H9 (cell line): Measurements from ENCODE around the gene HIVEP1. TPM values are rescaled to one million over a fixed set of nuclear protein-coding genes. Genes with fewer than 3 reads are reported as not detected.

Experiments
- DNase-seq: peaks from one replicate; pipeline ENCODE4 v3.0.0-alpha.2; 2017
- H2AFZ ChIP-seq: one replicate; pipeline ENCODE4 v1.6.1; 2013; ENCODE audit warnings: mild to moderate bottlenecking, low read length, control low read depth, moderate library complexity
- H2AK5ac ChIP-seq: 2 replicates; pipeline ENCODE4 v1.6.1; 2013; ENCODE audit warnings: low read length, control low read depth, mixed read lengths; ENCODE audit not compliant: insufficient read length
- H2BK120ac ChIP-seq: one replicate; pipeline ENCODE4 v1.6.1; 2013; ENCODE audit warnings: low read depth, mild to moderate bottlenecking, low read length, control low read depth, inconsistent platforms; ENCODE audit not compliant: poor library complexity, severe bottlenecking
- H2BK12ac ChIP-seq: 2 replicates; pipeline ENCODE4 v1.6.1; 2013; ENCODE audit warnings: low read length, control low read depth, mixed read lengths, low read depth; ENCODE audit not compliant: insufficient read length
- H2BK15ac ChIP-seq: 2 replicates; pipeline ENCODE4 v1.6.1; 2013; ENCODE audit warnings: low read depth, low read length, control low read depth
- H2BK20ac ChIP-seq: one replicate; pipeline ENCODE4 v1.6.1; 2013; ENCODE audit warnings: low read depth, mild to moderate bottlenecking, low read length, control low read depth, inconsistent platforms; ENCODE audit not compliant: poor library complexity, severe bottlenecking
- H2BK5ac ChIP-seq: 2 replicates; pipeline ENCODE4 v1.6.1; 2013; ENCODE audit warnings: low read length, control low read depth, mixed read lengths; ENCODE audit not compliant: insufficient read length
- H3K14ac ChIP-seq: 2 replicates; pipeline ENCODE4 v1.6.1; 2013; ENCODE audit warnings: low read length, control low read depth; ENCODE audit not compliant: insufficient read depth
- H3K18ac ChIP-seq: 2 replicates; pipeline ENCODE4 v1.6.1; 2013; ENCODE audit warnings: low read depth, mild to moderate bottlenecking, mixed read lengths, low read length, control low read depth; ENCODE audit not compliant: insufficient read length
- H3K23ac ChIP-seq: 2 replicates; pipeline ENCODE4 v1.6.1; 2013; ENCODE audit warnings: low read length, control low read depth, mixed read lengths, low read depth; ENCODE audit not compliant: insufficient read length
- H3K23me2 ChIP-seq: 2 replicates; pipeline ENCODE4 v1.6.1; 2013; ENCODE audit warnings: low read depth, mild to moderate bottlenecking, mixed read lengths, low read length, control low read depth; ENCODE audit not compliant: insufficient read length, poor library complexity, severe bottlenecking
- H3K27ac ChIP-seq: 2 replicates; pipeline ENCODE4 v1.5.1; 2013; ENCODE audit warnings: low read length, control low read depth, mixed read lengths, low read depth; ENCODE audit not compliant: insufficient read length
- H3K27me3 ChIP-seq: 2 replicates; pipeline ENCODE4 v1.6.1; 2013; ENCODE audit warnings: low read length, control low read depth, inconsistent platforms; ENCODE audit not compliant: insufficient read depth
- H3K4ac ChIP-seq: 2 replicates; pipeline ENCODE4 v1.6.1; 2013; ENCODE audit warnings: low read depth, mild to moderate bottlenecking, control low read depth, inconsistent platforms, low read length, moderate library complexity
- H3K4me1 ChIP-seq: 2 replicates; pipeline ENCODE4 v1.6.1; 2013; ENCODE audit warnings: low read length, control low read depth, inconsistent platforms; ENCODE audit not compliant: insufficient read depth
- H3K4me2 ChIP-seq: 2 replicates; pipeline ENCODE4 v1.6.1; 2013; ENCODE audit warnings: low read length, control low read depth, mixed read lengths; ENCODE audit not compliant: insufficient read length, insufficient read depth
- H3K56ac ChIP-seq: 2 replicates; pipeline ENCODE4 v1.6.1; 2013; ENCODE audit warnings: low read depth, mild to moderate bottlenecking, mixed read lengths, low read length, control low read depth; ENCODE audit not compliant: insufficient read length
- H3K79me1 ChIP-seq: 2 replicates; pipeline ENCODE4 v1.6.1; 2013; ENCODE audit warnings: low read depth, mild to moderate bottlenecking, moderate library complexity, low read length, control low read depth, inconsistent platforms; ENCODE audit not compliant: insufficient read depth, poor library complexity, severe bottlenecking
- H3K79me2 ChIP-seq: 2 replicates; pipeline ENCODE4 v1.6.1; 2013; ENCODE audit warnings: low read length, control low read depth, inconsistent platforms; ENCODE audit not compliant: insufficient read depth
- H3K9ac ChIP-seq: 2 replicates; pipeline ENCODE4 v1.6.1; 2013; ENCODE audit warnings: low read length, control low read depth, mixed read lengths; ENCODE audit not compliant: insufficient read length; ENCODE audit errors: extremely low read depth
- H3K9me3 ChIP-seq: one replicate; pipeline ENCODE4 v1.6.1; 2013; ENCODE audit warnings: low read depth, low read length, inconsistent platforms; ENCODE audit not compliant: control insufficient read depth
- H3T11ph ChIP-seq: one replicate; pipeline ENCODE4 v1.6.1; 2013; ENCODE audit warnings: mild to moderate bottlenecking, low read length, control low read depth, inconsistent platforms
- H4K20me1 ChIP-seq: one replicate; pipeline ENCODE4 v1.6.1; 2013; ENCODE audit not compliant: control insufficient read depth, insufficient read length, insufficient read depth
- H4K5ac ChIP-seq: 2 replicates; pipeline ENCODE4 v1.6.1; 2013; ENCODE audit warnings: low read depth, mild to moderate bottlenecking, mixed read lengths, low read length, control low read depth; ENCODE audit not compliant: insufficient read length
- H4K8ac ChIP-seq: replicated peaks from 2 replicates; pipeline ENCODE4 v1.6.1; 2013; ENCODE audit warnings: low read length, control low read depth, mixed read lengths, low read depth; ENCODE audit not compliant: insufficient read length
- H4K91ac ChIP-seq: 2 replicates; pipeline ENCODE4 v1.6.1; 2013; ENCODE audit warnings: low read depth, mild to moderate bottlenecking, moderate library complexity, mixed read lengths, low read length, control low read depth; ENCODE audit not compliant: insufficient read length
- H3K27ac Mint-ChIP-seq, 3 experiments: 2 replicates in 2 of 3; 3 replicates in 1 of 3; pipeline ENCODE4 v1.8.0; 2020 to 2021; ENCODE audit warnings: mixed read lengths in 3 of 3, mild to moderate bottlenecking in 1 of 3, moderate library complexity in 1 of 3
- H3K27me3 Mint-ChIP-seq: 2 replicates; pipeline ENCODE4 v1.8.0; 2021; ENCODE audit warnings: low read depth, mild to moderate bottlenecking, moderate library complexity, mixed read lengths
- H3K36me3 Mint-ChIP-seq, 3 experiments: 2 replicates in 2 of 3; 3 replicates in 1 of 3; pipeline ENCODE4 v1.8.0; 2020 to 2021; ENCODE audit warnings: low read depth in 3 of 3, mixed read lengths in 3 of 3; ENCODE audit not compliant: insufficient read depth in 1 of 3
- H3K4me1 Mint-ChIP-seq, 2 experiments: 2 replicates each; pipeline ENCODE4 v1.8.0; 2020; ENCODE audit warnings: mixed read lengths in 2 of 2
- H3K4me3 Mint-ChIP-seq, 2 experiments: 2 replicates in 1 of 2; 3 replicates in 1 of 2; pipeline ENCODE4 v1.8.0; 2020 to 2021; ENCODE audit warnings: mild to moderate bottlenecking in 2 of 2, mixed read lengths in 2 of 2, moderate library complexity in 1 of 2
- H3K9me3 Mint-ChIP-seq, 2 experiments: 2 replicates in 1 of 2; 3 replicates in 1 of 2; pipeline ENCODE4 v1.8.0; 2020; ENCODE audit warnings: mild to moderate bottlenecking in 2 of 2, mixed read lengths in 2 of 2, moderate library complexity in 1 of 2
- CTCF ChIP-seq: fragments of 200-600 bp; sonication (generic); conservative IDR thresholded peaks from 3 replicates; pipeline ENCODE4 v1.8.0; 2021; ENCODE audit warnings: antibody characterized with exemption, mild to moderate bottlenecking
- WGBS: extraction: QIAGEN DNeasy Blood & Tissue Kit; methylation state at CpG from one replicate; pipeline ENCODE4 v1.1.7; 2013; ENCODE audit warnings: missing lambda C conversion rate, low lambda C conversion rate, mixed read lengths; ENCODE audit not compliant: insufficient read length; ENCODE audit errors: extremely low coverage; 5-methylcytosine and 5-hydroxymethylcytosine counted together
- total RNA-seq: library from RNA; stranded (reverse); gene quantifications from 2 replicates; pipeline ENCODE4 v1.2.1, GENCODE V29; 2021

HIVEP1 gene
- total RNA-seq, 1 experiment from 2014 or later = 44.2 TPM

GRCh38 chr6:12082368-12082767 lies 70.3 kb downstream of the HIVEP1 start:
- Histone ChIP-seq H3K23ac (no peak overlapping the region), H4K5ac (no peak overlapping the region), H3K27ac (no peak overlapping the region), H3K4me1 (no peaks in the 10 kb centered on the region), H4K8ac (no peak overlapping the region), H3K79me1 (no peaks in the 10 kb centered on the region), H2BK20ac (no peak overlapping the region), H2AFZ (no peak overlapping the region), H3K27me3 (no peaks in the 10 kb centered on the region), H3K56ac (no peak overlapping the region), H3K14ac (no peak overlapping the region), H2AK5ac (no peak overlapping the region), H2BK5ac (no peak overlapping the region), H3K9me3 (no peaks in the 10 kb centered on the region), H3K4ac (no peak overlapping the region), H2BK120ac (no peak overlapping the region), H3K18ac (no peak overlapping the region), H3K4me2 (no peak overlapping the region), H3K9ac (no peak overlapping the region), H4K20me1 (no peaks in the 10 kb centered on the region), H2BK12ac (no peak overlapping the region), H3K23me2 (no peaks in the 10 kb centered on the region), H3K79me2 (peaks cover 3% of the 10 kb centered on the region), H4K91ac (no peak overlapping the region), H3T11ph (no peak overlapping the region), H2BK15ac (no peak overlapping the region)
- Mint-ChIP-seq H3K4me3 (no peak overlapping the region), H3K36me3 (no peaks in the 10 kb centered on the region; a peak in 1 of 7 replicates), H3K27ac (peak overlapping the region in 2 of 3 experiments; percentile 4 to 21; a peak in 1 of 7 replicates), H3K4me1 (peaks cover 35 to 44% of the 10 kb centered on the region in 2 experiments), H3K9me3 (no peaks in the 10 kb centered on the region), H3K27me3 (no peaks in the 10 kb centered on the region)
- no peak for DNase-seq
- no peak for TF ChIP-seq CTCF
- WGBS = no CpG with 5 or more reads among the region's 3 CpGs
